GM19468 (cell line): Measurements from ENCODE around the gene B3GNT5.

Experiments used
- ATAC-seq: cut with Tn5 transposase; IDR thresholded peaks from one replicate; pipeline ENCODE4 v1.9.1; 2021; ENCODE audit warnings: mild to moderate bottlenecking, moderate library complexity, moderate number of reproducible peaks; ENCODE audit not compliant: unreplicated experiment; ENCODE audit errors: extremely low read depth

The B3GNT5 gene

DNA sequence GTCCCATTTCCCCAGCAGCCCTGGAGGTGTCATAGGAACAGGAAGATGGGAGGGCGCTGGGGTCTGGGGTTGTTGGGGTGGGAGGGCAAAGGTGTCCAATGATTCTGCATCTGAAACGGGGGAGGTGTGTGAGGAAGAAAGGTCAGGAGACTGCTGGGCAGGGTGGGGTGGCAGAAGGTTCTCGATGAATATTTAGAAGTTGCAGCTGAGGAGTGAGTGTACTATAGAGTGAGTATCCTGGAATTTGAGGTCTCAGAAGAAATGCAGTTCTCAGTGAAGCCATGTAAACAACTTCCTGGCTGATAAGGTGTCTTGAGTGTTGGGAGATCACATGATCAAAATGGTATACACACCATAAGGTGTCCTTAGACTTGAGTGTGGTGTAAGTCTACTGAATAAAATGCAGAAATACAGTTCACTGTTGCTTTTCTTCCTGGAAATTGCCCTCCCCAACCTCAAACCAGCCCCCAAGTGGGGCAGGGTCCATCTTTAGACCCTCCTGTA lies 9.9 kb downstream of the B3GNT5 start:
- no peak for ATAC-seq

DNA sequence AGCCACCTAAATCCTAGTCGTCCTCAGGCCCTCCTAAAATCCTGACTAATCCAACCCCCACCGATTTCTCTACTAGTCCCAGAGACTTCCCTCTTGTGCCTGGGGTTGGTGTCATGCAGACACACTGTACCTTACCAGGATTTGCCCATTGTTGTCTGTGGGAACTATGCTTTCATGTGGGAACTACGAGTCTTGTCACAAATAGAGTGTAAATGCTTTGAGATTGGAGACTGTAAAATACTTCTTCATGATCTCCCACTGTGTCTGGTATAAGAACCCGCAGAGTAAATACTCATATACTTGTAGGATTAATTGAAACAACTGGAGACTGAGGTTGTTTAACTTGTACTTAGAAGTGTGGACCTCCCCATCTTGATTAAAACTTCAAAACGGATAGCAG lies 11.2 kb downstream of the B3GNT5 start:
- ATAC-seq, result no peak

DNA sequence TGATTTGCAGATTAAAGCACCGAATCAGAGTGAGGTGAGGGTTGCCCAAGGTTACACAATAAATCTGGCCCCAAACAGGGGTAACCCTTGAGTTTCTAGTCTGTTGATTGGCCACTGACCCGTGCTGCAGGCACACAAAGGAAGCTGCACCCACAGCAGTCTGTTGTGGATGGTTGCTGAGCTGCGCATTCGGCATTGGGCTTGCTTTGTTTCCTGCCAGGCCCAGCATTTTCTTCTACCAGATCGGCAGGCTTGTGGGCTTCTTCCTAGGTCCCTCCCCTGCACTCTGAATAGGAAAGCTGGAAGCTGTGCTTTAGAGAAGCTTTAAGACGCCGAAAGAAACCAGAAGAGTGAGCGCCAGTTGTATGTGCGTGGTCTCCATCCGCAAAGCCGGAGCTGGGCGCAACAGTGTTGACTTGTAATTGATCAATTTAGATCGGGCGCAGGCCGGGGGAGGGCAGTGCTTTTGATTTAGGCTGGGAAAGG lies 12.1 kb downstream of the B3GNT5 start:
- no peak for ATAC-seq

DNA sequence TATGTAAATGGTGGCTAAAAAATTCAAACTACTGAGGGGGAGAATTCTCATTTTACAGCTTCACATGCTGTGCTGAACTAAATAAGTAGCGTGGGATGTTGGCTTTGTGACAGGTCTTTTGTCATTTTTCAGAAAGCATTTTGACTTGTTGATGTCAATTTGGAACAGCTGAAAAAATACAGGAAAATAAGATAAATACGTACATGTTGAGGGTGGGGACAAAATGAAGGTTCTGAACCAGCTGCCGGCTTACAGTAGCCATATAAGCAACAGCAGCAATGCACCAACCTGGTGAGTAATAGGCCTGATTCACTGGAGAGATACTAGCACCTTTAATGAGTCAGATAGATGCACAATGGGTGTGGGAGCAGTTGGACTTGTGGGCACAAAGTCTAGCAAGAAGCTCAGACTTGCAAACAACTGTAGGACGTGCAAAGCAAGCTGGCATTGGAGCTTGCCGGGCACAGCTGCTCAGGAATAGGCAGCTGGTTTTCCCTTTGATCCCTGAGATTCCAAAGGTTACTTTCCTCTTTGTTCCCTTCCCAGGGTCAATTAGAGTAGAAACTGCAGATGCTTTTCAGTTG lies 12.9 kb downstream of the B3GNT5 start:
- no peak for ATAC-seq

DNA sequence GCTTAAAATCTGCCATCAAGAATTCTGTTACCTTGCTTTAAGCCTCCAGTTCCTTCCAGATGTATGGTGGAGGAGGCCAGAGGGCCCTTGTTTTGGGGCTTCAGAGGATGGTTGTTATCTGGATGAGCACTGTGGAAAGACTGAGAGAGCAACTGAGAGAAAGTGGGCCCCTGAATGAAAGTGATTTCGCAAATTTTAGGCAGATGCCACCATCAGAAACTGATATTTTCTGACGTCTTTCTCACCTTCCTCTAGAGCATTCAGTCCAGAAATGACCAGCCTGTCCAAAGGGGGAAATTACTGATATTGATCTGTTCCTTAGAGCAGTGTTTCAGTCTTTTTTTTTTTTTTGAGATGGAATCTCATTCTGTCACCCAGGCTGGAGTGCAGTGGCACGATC lies 13.4 kb downstream of the B3GNT5 start:
- no peak for ATAC-seq

DNA sequence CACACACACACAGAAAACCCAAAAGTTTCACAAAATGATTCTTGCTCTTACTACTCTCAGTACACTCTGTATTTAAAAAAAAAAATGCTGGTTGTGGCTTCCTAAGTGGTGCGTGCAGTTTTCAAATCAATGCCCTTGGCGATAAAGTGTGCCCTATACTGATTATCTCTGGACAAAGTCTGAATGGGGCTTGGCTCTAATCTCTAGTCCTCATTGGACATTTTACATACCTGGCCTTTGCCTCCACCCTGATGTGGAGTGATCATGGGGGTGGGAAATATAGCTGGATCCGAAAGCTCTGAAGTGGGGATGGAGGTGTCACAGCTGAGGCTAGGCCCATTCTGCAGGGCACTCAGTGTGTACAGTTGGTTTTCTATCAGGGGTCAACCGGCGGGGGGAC lies 14.1 kb downstream of the B3GNT5 start:
- ATAC-seq, result no peak

DNA sequence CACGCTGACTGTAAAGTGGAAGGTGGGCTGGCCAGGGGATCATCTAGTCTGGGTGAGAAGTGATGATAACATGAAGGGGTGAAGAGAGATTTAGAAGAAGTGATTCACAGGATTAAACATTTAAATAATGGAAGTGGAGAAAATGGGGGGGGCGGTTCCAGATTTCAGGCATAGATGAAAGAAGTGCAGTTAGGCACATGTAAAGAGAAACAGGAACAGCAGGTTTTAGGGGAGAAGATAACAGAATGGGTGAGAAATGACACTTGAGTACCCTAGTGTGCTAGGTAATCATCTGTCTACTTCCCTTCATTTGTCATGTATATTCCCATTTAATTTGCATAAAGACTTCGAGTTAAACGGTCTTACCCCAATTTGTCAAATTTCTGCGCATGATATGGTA lies 15.3 kb downstream of the B3GNT5 start:
- ATAC-seq, result no peak

DNA sequence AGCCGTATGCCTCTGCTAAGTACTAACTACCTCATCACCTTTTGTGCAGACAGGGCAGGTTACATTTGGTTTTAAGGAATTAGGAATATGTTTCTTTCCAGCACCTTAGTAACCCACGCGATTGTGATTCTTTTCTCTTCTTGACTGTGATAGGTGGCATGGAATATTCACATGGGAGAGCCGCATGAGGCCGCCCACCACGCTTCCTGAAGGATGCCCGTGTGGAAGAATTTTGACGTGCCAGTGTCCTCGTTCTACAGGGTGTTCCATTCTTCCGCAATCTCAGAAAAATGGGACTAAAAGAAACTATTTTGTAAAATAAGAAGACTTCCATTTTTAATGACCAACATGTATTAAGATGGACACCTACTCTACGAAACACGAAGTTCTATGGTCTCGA lies 16.3 kb downstream of the B3GNT5 start:
- no peak for ATAC-seq

DNA sequence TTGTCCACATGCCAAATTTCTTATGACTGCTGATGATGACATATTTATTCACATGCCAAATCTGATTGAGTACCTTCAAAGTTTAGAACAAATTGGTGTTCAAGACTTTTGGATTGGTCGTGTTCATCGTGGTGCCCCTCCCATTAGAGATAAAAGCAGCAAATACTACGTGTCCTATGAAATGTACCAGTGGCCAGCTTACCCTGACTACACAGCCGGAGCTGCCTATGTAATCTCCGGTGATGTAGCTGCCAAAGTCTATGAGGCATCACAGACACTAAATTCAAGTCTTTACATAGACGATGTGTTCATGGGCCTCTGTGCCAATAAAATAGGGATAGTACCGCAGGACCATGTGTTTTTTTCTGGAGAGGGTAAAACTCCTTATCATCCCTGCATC lies 17.3 kb downstream of the B3GNT5 start:
- ATAC-seq, result no peak

DNA sequence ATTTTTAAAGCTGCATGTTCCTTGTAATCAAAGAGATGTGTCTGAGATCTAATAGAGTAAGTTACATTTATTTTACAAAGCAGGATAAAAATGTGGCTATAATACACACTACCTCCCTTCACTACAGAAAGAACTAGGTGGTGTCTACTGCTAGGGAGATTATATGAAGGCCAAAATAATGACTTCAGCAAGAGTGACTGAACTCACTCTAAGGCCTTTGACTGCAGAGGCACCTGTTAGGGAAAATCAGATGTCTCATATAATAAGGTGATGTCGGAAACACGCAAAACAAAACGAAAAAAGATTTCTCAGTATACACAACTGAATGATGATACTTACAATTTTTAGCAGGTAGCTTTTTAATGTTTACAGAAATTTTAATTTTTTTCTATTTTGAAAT lies 19.1 kb downstream of the B3GNT5 start:
- ATAC-seq, result no peak

DNA sequence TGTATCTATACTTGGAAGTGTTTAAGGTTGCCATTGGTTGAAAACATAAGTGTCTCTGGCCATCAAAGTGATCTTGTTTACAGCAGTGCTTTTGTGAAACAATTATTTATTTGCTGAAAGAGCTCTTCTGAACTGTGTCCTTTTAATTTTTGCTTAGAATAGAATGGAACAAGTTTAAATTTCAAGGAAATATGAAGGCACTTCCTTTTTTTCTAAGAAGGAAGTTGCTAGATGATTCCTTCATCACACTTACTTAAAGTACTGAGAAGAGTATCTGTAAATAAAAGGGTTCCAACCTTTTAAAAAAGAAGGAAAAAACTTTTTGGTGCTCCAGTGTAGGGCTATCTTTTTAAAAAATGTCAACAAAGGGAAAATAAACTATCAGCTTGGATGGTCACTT lies 19.7 kb downstream of the B3GNT5 start:
- no peak for ATAC-seq

DNA sequence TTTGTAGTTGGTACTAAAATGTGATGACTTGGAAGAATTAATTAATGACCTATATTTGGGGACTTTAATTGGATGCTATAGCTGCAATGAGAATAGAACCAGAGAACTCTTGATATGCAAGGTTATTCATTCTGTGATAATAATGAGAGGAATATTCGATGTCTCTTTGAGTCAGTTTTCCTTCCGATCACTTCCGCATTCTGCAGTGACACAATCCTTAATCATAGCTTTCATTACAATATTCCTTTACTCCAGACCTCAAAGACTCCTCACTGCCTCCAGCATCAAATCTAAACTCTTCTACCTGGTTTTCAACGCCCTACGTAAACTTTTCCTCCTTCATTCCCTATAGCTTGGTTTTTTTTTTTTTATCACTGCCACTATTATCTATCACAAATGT lies 21.6 kb downstream of the B3GNT5 start:
- no peak for ATAC-seq

DNA sequence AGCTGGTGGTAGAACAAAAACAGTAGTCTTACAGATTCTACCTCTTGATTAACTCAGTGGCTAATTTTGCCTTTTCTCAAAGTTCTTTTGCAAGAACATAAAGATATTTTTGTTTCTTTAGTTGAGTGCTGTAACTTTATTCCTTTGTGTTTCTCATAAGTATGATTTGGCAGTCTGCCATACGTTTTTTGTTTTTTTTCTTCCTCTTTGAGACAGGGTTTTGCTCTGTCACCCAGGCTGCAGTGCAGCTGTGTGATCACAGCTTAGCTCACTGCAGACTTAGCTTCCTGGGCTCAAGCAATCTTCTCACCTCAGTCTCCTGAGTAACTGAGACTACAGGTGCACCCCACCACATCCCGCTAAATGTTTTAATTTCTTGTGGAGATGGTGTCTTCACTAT lies 22.4 kb downstream of the B3GNT5 start:
- ATAC-seq, result no peak

DNA sequence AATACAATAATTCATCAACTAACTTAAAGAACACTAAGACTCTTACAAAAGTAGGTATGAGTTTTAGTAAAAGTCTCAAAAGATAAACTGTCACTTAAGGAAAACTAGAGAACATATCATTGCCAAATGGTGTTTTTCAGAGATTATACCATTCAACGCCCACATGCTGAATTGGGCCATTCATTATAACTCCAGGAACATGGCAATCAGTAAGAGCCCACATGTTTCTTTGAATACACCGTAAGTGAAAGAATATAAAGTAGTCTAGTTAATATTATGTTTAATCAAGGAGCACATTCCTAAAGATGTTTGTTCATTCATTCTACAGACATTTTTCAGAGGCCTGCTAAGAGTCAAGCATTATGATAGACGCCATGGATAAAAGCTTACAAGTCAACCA lies 22.9 kb downstream of the B3GNT5 start:
- no peak for ATAC-seq

DNA sequence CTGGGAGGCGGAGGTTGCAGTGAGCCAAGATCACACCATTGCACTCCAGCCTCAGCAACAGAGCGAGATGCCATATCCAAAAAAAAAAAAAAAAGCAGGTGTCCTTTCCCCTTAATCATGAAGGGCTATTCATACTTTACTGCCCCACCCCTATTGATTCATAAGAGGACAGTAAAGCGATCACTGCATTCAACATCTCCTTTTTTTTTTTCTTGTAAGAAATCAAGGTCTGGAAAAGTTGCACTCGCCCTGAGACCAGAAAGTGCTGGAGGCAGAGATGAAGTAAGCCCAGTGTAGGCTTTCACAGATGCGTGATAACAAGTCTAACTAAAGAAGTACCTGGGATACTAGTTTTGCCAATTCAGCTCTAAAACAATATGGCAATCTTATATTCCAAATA lies 24.2 kb downstream of the B3GNT5 start:
- ATAC-seq, result no peak

DNA sequence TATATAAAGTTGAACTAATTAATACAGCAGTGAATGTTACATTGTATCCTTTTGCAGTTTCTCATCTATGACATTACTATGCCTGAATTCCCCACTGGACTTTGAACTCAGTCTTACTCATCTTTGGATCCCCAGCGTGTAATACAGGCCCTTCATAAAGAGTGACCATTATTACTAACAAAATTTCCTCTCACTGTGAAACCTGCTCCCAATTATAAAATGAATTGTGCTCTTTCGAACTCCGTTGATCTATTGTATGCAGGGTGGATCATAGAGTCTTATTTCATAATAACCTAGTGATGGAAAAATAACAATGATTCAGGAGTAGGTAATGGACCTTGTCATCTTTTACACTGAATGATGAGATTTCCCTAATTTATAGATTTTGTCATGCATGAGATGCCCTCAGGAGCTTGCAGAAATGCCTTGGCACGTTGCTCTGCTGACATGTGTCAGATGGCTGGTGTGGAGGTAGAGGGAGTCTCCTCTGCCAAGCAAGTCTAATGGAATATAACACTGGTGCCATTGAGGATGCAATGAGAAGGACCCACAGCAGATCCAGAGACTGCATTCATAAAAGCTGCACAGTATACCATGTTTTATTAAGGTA lies 25.5 kb downstream of the B3GNT5 start:
- ATAC-seq, result no peak

DNA sequence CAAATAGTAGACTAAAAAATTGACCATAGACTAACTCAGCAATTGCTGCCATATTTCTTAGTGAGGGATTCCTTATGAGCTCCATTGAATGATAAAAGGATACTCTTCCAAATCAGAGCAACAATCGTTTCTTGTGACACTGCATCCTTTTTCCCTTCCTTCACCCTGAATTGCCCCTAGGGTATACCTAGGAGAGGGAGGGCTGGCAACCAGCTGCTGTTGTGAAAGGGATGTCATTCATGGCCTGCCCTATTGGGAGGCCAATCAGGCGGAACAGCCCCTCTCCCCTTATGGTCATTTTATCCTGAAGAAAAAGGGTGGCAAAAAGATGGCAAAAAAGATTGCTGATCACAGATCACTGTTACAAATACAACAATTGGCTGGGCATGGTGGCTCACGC lies 26.3 kb downstream of the B3GNT5 start:
- ATAC-seq, result no peak

DNA sequence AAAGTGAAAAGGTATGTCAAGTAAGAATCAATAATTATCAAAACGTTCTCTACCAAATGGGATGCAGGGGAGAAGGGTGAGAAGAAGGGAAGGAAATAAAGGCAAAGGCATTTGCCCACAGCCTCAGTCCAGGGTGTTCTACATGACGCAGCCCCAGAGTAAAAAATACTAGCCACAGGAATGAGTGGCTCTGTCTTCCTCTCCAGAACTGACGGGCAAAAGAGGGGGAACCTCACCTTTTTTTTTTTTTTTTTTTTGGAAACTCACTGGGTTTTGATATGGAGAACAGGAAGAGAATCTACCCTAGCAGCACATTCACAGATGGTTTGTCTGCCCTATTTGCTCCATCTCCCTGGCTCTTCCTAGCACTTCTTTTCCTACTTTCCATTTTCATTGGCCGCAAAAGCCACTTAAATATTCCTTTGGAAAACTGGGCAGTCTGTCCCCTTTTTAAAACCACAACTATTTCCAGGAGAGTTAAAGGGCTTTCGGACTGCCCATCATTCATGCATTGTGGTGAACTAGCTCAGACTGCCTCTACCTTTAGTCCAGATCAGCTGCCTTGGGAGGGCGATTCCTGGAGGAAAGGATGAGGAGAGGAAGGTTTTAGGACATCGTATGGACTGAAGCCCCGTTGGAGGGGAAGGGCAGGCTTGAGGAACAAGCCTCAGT lies 28.2 kb downstream of the B3GNT5 start:
- no peak for ATAC-seq

DNA sequence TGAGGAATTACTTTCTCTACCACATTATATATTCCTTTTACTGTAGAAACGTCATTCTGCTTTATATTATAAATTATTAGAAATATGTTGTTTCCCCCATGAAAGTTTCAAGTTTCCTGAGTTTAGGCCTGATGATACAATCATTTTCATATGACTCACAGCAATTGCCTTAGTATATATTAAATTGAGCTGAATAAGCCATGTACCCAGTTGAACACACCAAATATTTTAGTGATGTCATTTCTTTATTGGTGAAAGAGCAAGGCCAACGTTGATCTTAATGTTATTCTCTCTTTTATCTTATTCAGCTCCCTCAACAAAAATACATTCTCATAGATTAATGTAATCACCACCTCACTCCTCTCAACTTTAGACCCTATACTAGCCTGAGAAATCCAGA lies 30.8 kb downstream of the B3GNT5 start:
- no peak for ATAC-seq

DNA sequence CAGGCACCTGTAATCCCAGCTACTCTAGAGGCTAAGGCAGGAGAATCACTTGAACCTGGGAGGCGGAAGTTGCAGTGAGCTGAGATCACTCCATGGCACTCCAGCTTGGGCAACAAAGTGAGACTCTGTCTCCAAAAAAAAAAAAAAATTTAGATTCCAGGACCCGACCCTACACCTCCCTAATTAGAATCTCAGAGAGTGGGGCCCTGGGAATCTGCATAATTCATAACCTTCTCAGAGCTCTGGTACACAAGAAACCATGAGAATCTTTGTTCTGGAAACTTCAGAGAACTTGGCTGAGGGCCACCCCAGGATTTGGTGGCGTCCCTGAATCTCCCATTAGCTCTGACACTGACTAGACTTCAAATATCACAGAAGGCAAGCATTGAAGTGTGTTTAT lies 31.5 kb downstream of the B3GNT5 start:
- ATAC-seq, result no peak

DNA sequence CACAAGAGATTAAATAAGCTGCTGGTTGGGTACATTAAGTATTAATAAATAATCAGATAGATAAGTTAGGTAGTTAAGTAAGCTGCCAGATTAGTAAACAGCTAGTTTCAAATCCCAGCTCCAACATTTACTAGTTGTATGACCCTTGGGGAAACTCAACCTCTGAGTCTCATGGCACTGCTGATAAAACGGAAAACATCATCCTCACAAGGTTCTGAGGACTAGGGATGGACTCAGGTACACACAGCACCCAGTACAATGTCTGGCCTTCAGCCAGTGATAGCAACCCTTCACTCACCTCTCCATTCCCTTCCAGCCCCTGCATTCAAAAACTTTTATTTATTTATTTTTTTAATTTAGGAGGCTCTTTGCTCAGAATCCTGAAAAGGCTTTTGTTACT lies 32.3 kb downstream of the B3GNT5 start:
- ATAC-seq, result no peak
